H9 (cell line): ENCODE data around the gene EPHA1. TPM values are rescaled to one million over a fixed set of nuclear protein-coding genes. Genes with fewer than 3 reads are reported as not detected.
"Not testable (repeated sequence)": the region's sequence is repeated elsewhere in the genome, so short reads cannot be mapped to it uniquely, and the experiment has no call there.

Experiments
- DNase-seq: peaks from one replicate; pipeline ENCODE4 v3.0.0-alpha.2; 2017
- H2AFZ ChIP-seq: one replicate; pipeline ENCODE4 v1.6.1; 2013; ENCODE audit warnings: mild to moderate bottlenecking, low read length, control low read depth, moderate library complexity
- H2AK5ac ChIP-seq: 2 replicates; pipeline ENCODE4 v1.6.1; 2013; ENCODE audit warnings: low read length, control low read depth, mixed read lengths; ENCODE audit not compliant: insufficient read length
- H2BK120ac ChIP-seq: one replicate; pipeline ENCODE4 v1.6.1; 2013; ENCODE audit warnings: low read depth, mild to moderate bottlenecking, low read length, control low read depth, inconsistent platforms; ENCODE audit not compliant: poor library complexity, severe bottlenecking
- H2BK12ac ChIP-seq: 2 replicates; pipeline ENCODE4 v1.6.1; 2013; ENCODE audit warnings: low read length, control low read depth, mixed read lengths, low read depth; ENCODE audit not compliant: insufficient read length
- H2BK15ac ChIP-seq: 2 replicates; pipeline ENCODE4 v1.6.1; 2013; ENCODE audit warnings: low read depth, low read length, control low read depth
- H2BK20ac ChIP-seq: one replicate; pipeline ENCODE4 v1.6.1; 2013; ENCODE audit warnings: low read depth, mild to moderate bottlenecking, low read length, control low read depth, inconsistent platforms; ENCODE audit not compliant: poor library complexity, severe bottlenecking
- H2BK5ac ChIP-seq: 2 replicates; pipeline ENCODE4 v1.6.1; 2013; ENCODE audit warnings: low read length, control low read depth, mixed read lengths; ENCODE audit not compliant: insufficient read length
- H3K14ac ChIP-seq: 2 replicates; pipeline ENCODE4 v1.6.1; 2013; ENCODE audit warnings: low read length, control low read depth; ENCODE audit not compliant: insufficient read depth
- H3K18ac ChIP-seq: 2 replicates; pipeline ENCODE4 v1.6.1; 2013; ENCODE audit warnings: low read depth, mild to moderate bottlenecking, mixed read lengths, low read length, control low read depth; ENCODE audit not compliant: insufficient read length
- H3K23ac ChIP-seq: 2 replicates; pipeline ENCODE4 v1.6.1; 2013; ENCODE audit warnings: low read length, control low read depth, mixed read lengths, low read depth; ENCODE audit not compliant: insufficient read length
- H3K23me2 ChIP-seq: 2 replicates; pipeline ENCODE4 v1.6.1; 2013; ENCODE audit warnings: low read depth, mild to moderate bottlenecking, mixed read lengths, low read length, control low read depth; ENCODE audit not compliant: insufficient read length, poor library complexity, severe bottlenecking
- H3K27ac ChIP-seq: 2 replicates; pipeline ENCODE4 v1.5.1; 2013; ENCODE audit warnings: low read length, control low read depth, mixed read lengths, low read depth; ENCODE audit not compliant: insufficient read length
- H3K27me3 ChIP-seq: 2 replicates; pipeline ENCODE4 v1.6.1; 2013; ENCODE audit warnings: low read length, control low read depth, inconsistent platforms; ENCODE audit not compliant: insufficient read depth
- H3K4ac ChIP-seq: 2 replicates; pipeline ENCODE4 v1.6.1; 2013; ENCODE audit warnings: low read depth, mild to moderate bottlenecking, control low read depth, inconsistent platforms, low read length, moderate library complexity
- H3K4me1 ChIP-seq: 2 replicates; pipeline ENCODE4 v1.6.1; 2013; ENCODE audit warnings: low read length, control low read depth, inconsistent platforms; ENCODE audit not compliant: insufficient read depth
- H3K4me2 ChIP-seq: 2 replicates; pipeline ENCODE4 v1.6.1; 2013; ENCODE audit warnings: low read length, control low read depth, mixed read lengths; ENCODE audit not compliant: insufficient read length, insufficient read depth
- H3K56ac ChIP-seq: 2 replicates; pipeline ENCODE4 v1.6.1; 2013; ENCODE audit warnings: low read depth, mild to moderate bottlenecking, mixed read lengths, low read length, control low read depth; ENCODE audit not compliant: insufficient read length
- H3K79me1 ChIP-seq: 2 replicates; pipeline ENCODE4 v1.6.1; 2013; ENCODE audit warnings: low read depth, mild to moderate bottlenecking, moderate library complexity, low read length, control low read depth, inconsistent platforms; ENCODE audit not compliant: insufficient read depth, poor library complexity, severe bottlenecking
- H3K79me2 ChIP-seq: 2 replicates; pipeline ENCODE4 v1.6.1; 2013; ENCODE audit warnings: low read length, control low read depth, inconsistent platforms; ENCODE audit not compliant: insufficient read depth
- H3K9ac ChIP-seq: 2 replicates; pipeline ENCODE4 v1.6.1; 2013; ENCODE audit warnings: low read length, control low read depth, mixed read lengths; ENCODE audit not compliant: insufficient read length; ENCODE audit errors: extremely low read depth
- H3K9me3 ChIP-seq: one replicate; pipeline ENCODE4 v1.6.1; 2013; ENCODE audit warnings: low read depth, low read length, inconsistent platforms; ENCODE audit not compliant: control insufficient read depth
- H3T11ph ChIP-seq: one replicate; pipeline ENCODE4 v1.6.1; 2013; ENCODE audit warnings: mild to moderate bottlenecking, low read length, control low read depth, inconsistent platforms
- H4K20me1 ChIP-seq: one replicate; pipeline ENCODE4 v1.6.1; 2013; ENCODE audit not compliant: control insufficient read depth, insufficient read length, insufficient read depth
- H4K5ac ChIP-seq: 2 replicates; pipeline ENCODE4 v1.6.1; 2013; ENCODE audit warnings: low read depth, mild to moderate bottlenecking, mixed read lengths, low read length, control low read depth; ENCODE audit not compliant: insufficient read length
- H4K8ac ChIP-seq: replicated peaks from 2 replicates; pipeline ENCODE4 v1.6.1; 2013; ENCODE audit warnings: low read length, control low read depth, mixed read lengths, low read depth; ENCODE audit not compliant: insufficient read length
- H4K91ac ChIP-seq: 2 replicates; pipeline ENCODE4 v1.6.1; 2013; ENCODE audit warnings: low read depth, mild to moderate bottlenecking, moderate library complexity, mixed read lengths, low read length, control low read depth; ENCODE audit not compliant: insufficient read length
- H3K27ac Mint-ChIP-seq, 3 experiments: 2 replicates in 2 of 3; 3 replicates in 1 of 3; pipeline ENCODE4 v1.8.0; 2020 to 2021; ENCODE audit warnings: mixed read lengths in 3 of 3, mild to moderate bottlenecking in 1 of 3, moderate library complexity in 1 of 3
- H3K27me3 Mint-ChIP-seq: 2 replicates; pipeline ENCODE4 v1.8.0; 2021; ENCODE audit warnings: low read depth, mild to moderate bottlenecking, moderate library complexity, mixed read lengths
- H3K36me3 Mint-ChIP-seq, 3 experiments: 2 replicates in 2 of 3; 3 replicates in 1 of 3; pipeline ENCODE4 v1.8.0; 2020 to 2021; ENCODE audit warnings: low read depth in 3 of 3, mixed read lengths in 3 of 3; ENCODE audit not compliant: insufficient read depth in 1 of 3
- H3K4me1 Mint-ChIP-seq, 2 experiments: 2 replicates each; pipeline ENCODE4 v1.8.0; 2020; ENCODE audit warnings: mixed read lengths in 2 of 2
- H3K4me3 Mint-ChIP-seq, 2 experiments: 2 replicates in 1 of 2; 3 replicates in 1 of 2; pipeline ENCODE4 v1.8.0; 2020 to 2021; ENCODE audit warnings: mild to moderate bottlenecking in 2 of 2, mixed read lengths in 2 of 2, moderate library complexity in 1 of 2
- H3K9me3 Mint-ChIP-seq, 2 experiments: 2 replicates in 1 of 2; 3 replicates in 1 of 2; pipeline ENCODE4 v1.8.0; 2020; ENCODE audit warnings: mild to moderate bottlenecking in 2 of 2, mixed read lengths in 2 of 2, moderate library complexity in 1 of 2
- CTCF ChIP-seq: fragments of 200-600 bp; sonication (generic); conservative IDR thresholded peaks from 3 replicates; pipeline ENCODE4 v1.8.0; 2021; ENCODE audit warnings: antibody characterized with exemption, mild to moderate bottlenecking
- WGBS: extraction: QIAGEN DNeasy Blood & Tissue Kit; methylation state at CpG from one replicate; pipeline ENCODE4 v1.1.7; 2013; ENCODE audit warnings: missing lambda C conversion rate, low lambda C conversion rate, mixed read lengths; ENCODE audit not compliant: insufficient read length; ENCODE audit errors: extremely low coverage; 5-methylcytosine and 5-hydroxymethylcytosine counted together
- total RNA-seq: library from RNA; stranded (reverse); gene quantifications from 2 replicates; pipeline ENCODE4 v1.2.1, GENCODE V29; 2021

The EPHA1 gene
- total RNA-seq, 1 experiment from 2014 or later: 109 TPM

DNA sequence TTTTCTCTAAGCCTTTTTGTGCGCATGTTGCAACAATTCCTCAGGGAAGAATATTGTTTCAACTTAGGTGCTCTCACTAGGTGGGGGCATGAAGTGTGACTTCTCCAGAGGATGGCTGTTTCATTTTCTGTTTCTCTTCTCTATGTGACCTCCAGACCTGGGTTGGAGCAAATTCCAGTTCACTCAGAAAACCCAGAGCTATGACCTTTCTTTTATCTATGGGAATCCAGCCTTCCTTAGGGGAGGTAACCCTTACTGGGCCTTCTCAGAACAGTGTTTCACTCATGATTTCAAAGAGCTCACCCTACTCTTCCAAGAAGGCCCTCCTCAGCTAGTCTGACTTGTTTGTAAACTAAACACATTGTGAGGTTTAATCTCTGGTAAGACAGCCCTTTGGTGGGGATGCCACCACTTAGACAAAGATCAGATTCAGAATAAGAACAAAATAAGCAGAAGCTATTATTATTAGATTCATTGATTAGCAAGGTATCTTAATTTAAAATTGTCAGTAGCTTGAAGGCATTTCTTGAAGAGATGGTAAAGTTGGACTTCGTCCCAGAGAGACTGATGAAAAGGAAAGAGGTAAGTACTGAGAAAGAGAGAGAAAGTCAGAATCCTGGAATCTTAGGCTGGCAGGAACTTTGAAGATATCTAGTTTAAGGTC, 18.0 kb upstream of the EPHA1 start:
- Mint-ChIP-seq H3K36me3 (peaks cover 7 to 10% (median 9%) of the 10 kb centered on the region in 3 experiments; a peak in 6 of 7 replicates), H3K4me3 (no peak overlapping the region), H3K4me1 (no peaks in the 10 kb centered on the region), H3K27ac (no peak overlapping the region), H3K9me3 (peaks cover 0 to 17% of the 10 kb centered on the region in 2 experiments; a peak in 4 of 5 replicates), H3K27me3 (no peaks in the 10 kb centered on the region)
- H3K9me3 ChIP-seq: no peaks in the 10 kb centered on the region
- H3K27ac ChIP-seq: no peak overlapping the region
- no peak overlapping the region for H2AK5ac ChIP-seq
- DNase-seq: no peak
- no peak overlapping the region for H4K5ac ChIP-seq
- H3K23ac ChIP-seq: no peak overlapping the region
- no CpG with 5 or more reads among the region's 2 CpGs for WGBS
- H3K27me3 ChIP-seq: no peaks in the 10 kb centered on the region
- H3K9ac ChIP-seq: no peak overlapping the region
- H3K14ac ChIP-seq: no peak overlapping the region
- no peak overlapping the region for H2BK15ac ChIP-seq
- no peak overlapping the region for H2BK120ac ChIP-seq
- H3K18ac ChIP-seq: no peak overlapping the region
- H3K79me1 ChIP-seq: no peaks in the 10 kb centered on the region
- H2AFZ ChIP-seq: no peak overlapping the region
- H3K4ac ChIP-seq: no peak overlapping the region
- no peak for TF ChIP-seq CTCF
- no peak overlapping the region for H3K56ac ChIP-seq
- H3K79me2 ChIP-seq: no peaks in the 10 kb centered on the region
- no peak overlapping the region for H2BK5ac ChIP-seq
- no peaks in the 10 kb centered on the region for H3K23me2 ChIP-seq
- H2BK20ac ChIP-seq: no peak overlapping the region
- H3T11ph ChIP-seq: no peak overlapping the region
- H4K20me1 ChIP-seq: no peaks in the 10 kb centered on the region
- H2BK12ac ChIP-seq: no peak overlapping the region
- H4K8ac ChIP-seq: no peak overlapping the region
- H4K91ac ChIP-seq: no peak overlapping the region
- no peaks in the 10 kb centered on the region for H3K4me1 ChIP-seq
- H3K4me2 ChIP-seq: no peak overlapping the region

DNA sequence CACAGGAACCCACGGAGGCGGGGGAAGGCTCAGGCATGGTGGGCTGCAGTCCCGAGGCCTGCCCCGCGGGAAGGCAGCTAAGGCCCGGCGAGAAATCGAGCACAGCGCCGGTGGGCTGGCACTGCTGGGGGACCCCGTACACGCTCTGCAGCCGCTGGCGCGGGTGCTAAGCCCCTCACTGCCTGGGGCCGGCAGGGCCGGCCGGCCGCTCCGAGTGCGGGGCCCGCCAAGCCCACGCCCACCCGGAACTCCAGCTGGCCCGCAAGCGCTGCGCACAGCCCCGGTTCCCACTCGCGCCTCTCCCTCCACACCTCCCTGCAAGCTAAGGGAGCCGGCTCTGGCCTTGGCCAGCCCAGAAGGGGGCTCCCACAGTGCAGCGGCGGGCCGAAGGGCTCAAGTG, 15.8 kb upstream of the EPHA1 start:
- H3K23ac ChIP-seq, H3K4me1 Mint-ChIP-seq, H2BK120ac ChIP-seq, H3K18ac ChIP-seq, H3K4ac ChIP-seq, H3K9ac ChIP-seq, H3K79me2 ChIP-seq, H3K23me2 ChIP-seq, H2BK15ac ChIP-seq, H3K9me3 ChIP-seq, H2BK12ac ChIP-seq, H3T11ph ChIP-seq, H3K14ac ChIP-seq, H3K4me2 ChIP-seq, H2AK5ac ChIP-seq, H3K4me1 ChIP-seq, H4K5ac ChIP-seq, H3K79me1 ChIP-seq, H2BK5ac ChIP-seq, H2BK20ac ChIP-seq, H3K27me3 Mint-ChIP-seq, H4K91ac ChIP-seq, H2AFZ ChIP-seq, H4K20me1 ChIP-seq, H3K27me3 ChIP-seq, DNase-seq, H3K27ac ChIP-seq, H3K56ac ChIP-seq, H3K27ac Mint-ChIP-seq, H3K4me3 Mint-ChIP-seq, H4K8ac ChIP-seq: not testable (repeated sequence)
- Mint-ChIP-seq H3K9me3 (peaks cover 5 to 34% of the 10 kb centered on the region in 2 experiments; a peak in 4 of 5 replicates), H3K36me3 (peaks cover 17 to 26% (median 25%) of the 10 kb centered on the region in 3 experiments)
- no CpG with 5 or more reads among the region's 34 CpGs for WGBS
